ENCODE results near the gene CTRB1.

Gene CTRB1

DNA sequence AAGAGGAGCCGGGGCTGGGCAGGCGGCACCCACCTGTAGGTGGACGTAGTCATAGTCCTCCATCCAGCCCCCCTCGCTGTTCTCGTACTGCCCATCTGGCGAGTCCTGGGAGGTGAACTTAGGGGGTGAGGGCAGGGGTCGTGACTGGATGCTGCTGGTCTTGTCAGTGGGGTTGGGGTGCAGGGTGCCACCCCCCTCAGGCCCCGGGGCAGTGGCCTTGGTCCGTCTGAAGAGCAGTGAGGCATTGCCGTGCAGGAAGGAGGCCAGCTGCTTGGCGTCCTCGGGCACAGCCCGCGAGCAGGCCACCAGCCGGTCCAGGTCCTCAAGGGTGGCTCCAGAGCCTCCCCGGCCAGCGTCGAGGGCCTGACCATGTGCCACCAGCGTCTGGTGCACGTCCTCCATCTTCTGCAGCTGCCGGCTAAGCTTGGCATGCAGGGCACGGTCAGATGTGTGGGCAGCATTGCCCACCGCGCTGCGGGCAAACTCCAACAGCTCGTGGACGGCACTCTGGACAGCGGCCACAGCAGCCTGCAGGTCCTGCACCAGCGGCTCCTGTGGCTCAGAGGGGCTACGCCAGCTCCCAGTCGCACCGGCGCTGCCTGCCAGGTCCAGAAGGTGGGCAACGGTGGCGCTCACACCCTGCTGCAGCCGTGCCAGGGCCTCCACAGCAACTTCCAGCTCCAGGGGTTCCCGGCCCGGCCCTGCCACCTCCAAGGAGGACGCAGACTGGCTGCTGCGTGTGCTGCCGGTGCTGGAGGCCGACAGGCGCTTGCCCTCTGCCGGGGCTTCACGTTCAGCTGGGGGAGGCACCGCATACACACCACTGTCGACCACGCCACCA lies 16.3 kb downstream of the CTRB1 start:
- no peak for TF ChIP-seq EGR1 (IDR thresholded peaks at IDR 0.05)
- TF ChIP-seq, protein P1, sequence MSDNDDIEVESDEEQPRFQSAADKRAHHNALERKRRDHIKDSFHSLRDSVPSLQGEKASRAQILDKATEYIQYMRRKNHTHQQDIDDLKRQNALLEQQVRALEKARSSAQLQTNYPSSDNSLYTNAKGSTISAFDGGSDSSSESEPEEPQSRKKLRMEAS (IDR thresholded peaks at IDR 0.05) = no peak
- no peak for TF ChIP-seq CREB1 (IDR thresholded peaks at IDR 0.05; ENCODE audit: low read depth)
- TF ChIP-seq RAD21 (IDR thresholded peaks at IDR 0.05; ENCODE audit: low read depth) = no peak

DNA sequence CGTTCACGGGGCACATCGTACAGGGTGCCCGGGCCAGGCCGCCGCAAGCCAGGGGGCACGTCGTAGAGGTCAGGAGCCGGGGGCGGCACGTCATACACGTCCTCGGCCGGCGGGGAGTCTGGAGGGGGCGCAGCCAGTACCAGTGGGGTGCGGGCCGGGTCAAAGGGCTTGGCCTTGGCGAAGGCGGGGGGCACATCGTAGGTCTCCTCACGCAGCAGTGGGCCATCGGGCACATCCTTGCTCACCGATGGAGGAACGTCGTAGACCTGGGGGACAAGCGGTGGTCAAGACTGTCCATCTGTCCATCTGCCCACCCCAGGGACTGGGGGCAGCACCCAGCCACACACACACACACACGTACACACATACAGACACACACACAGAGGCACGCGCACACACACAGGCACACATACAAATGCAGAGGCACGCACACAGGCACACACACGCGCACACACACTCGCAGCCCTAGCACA lies 17.0 kb downstream of the CTRB1 start:
- TF ChIP-seq NFIC (IDR thresholded peaks at IDR 0.05) (no peak), YY1 (IDR thresholded peaks at IDR 0.05; ENCODE audit: low read depth) (no peak), TCF12 (IDR thresholded peaks at IDR 0.05; ENCODE audit: low read depth) (no peak), TAF1 (IDR thresholded peaks at IDR 0.05; ENCODE audit: low read depth) (no peak), RAD21 (IDR thresholded peaks at IDR 0.05; ENCODE audit: low read depth) (no peak), CREB1 (IDR thresholded peaks at IDR 0.05; ENCODE audit: low read depth) (no peak), ZBTB7A (IDR thresholded peaks at IDR 0.05; ENCODE audit: low read depth) (no peak), TEAD4 (IDR thresholded peaks at IDR 0.05) (no peak), EGR1 (IDR thresholded peaks at IDR 0.05) (no peak)
- TF ChIP-seq, protein P2, sequence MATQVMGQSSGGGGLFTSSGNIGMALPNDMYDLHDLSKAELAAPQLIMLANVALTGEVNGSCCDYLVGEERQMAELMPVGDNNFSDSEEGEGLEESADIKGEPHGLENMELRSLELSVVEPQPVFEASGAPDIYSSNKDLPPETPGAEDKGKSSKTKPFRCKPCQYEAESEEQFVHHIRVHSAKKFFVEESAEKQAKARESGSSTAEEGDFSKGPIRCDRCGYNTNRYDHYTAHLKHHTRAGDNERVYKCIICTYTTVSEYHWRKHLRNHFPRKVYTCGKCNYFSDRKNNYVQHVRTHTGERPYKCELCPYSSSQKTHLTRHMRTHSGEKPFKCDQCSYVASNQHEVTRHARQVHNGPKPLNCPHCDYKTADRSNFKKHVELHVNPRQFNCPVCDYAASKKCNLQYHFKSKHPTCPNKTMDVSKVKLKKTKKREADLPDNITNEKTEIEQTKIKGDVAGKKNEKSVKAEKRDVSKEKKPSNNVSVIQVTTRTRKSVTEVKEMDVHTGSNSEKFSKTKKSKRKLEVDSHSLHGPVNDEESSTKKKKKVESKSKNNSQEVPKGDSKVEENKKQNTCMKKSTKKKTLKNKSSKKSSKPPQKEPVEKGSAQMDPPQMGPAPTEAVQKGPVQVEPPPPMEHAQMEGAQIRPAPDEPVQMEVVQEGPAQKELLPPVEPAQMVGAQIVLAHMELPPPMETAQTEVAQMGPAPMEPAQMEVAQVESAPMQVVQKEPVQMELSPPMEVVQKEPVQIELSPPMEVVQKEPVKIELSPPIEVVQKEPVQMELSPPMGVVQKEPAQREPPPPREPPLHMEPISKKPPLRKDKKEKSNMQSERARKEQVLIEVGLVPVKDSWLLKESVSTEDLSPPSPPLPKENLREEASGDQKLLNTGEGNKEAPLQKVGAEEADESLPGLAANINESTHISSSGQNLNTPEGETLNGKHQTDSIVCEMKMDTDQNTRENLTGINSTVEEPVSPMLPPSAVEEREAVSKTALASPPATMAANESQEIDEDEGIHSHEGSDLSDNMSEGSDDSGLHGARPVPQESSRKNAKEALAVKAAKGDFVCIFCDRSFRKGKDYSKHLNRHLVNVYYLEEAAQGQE (IDR thresholded peaks at IDR 0.05; ENCODE audit: low read depth) = no peak
- TF ChIP-seq, protein P1 (IDR thresholded peaks at IDR 0.05) = no peak
- TF ChIP-seq, protein P3, sequence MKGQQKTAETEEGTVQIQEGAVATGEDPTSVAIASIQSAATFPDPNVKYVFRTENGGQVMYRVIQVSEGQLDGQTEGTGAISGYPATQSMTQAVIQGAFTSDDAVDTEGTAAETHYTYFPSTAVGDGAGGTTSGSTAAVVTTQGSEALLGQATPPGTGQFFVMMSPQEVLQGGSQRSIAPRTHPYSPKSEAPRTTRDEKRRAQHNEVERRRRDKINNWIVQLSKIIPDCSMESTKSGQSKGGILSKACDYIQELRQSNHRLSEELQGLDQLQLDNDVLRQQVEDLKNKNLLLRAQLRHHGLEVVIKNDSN (IDR thresholded peaks at IDR 0.05) = no peak

DNA sequence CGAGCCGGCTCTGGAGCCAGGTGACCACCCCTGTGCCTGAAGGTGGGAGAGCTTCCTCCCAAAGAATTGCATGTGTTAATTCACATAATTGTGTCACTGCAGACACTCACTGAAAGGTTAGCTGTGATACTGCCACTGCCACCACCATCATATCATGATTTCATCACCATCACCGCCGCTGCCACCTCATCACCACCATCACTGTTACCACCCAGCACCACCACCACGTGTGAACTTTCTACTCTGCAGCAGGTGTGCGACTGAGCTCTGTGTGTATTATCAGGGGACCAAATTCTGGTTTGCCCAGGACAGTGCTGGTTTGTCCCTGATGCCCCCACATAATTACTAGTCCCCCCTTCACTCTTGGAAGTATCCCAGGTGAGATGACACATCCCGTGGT lies 17.4 kb downstream of the CTRB1 start:
- TF ChIP-seq TAF1 (IDR thresholded peaks at IDR 0.05; ENCODE audit: low read depth) (no peak), TCF12 (IDR thresholded peaks at IDR 0.05; ENCODE audit: low read depth) (no peak)
- TF ChIP-seq, protein P1 (IDR thresholded peaks at IDR 0.05) = no peak

DNA sequence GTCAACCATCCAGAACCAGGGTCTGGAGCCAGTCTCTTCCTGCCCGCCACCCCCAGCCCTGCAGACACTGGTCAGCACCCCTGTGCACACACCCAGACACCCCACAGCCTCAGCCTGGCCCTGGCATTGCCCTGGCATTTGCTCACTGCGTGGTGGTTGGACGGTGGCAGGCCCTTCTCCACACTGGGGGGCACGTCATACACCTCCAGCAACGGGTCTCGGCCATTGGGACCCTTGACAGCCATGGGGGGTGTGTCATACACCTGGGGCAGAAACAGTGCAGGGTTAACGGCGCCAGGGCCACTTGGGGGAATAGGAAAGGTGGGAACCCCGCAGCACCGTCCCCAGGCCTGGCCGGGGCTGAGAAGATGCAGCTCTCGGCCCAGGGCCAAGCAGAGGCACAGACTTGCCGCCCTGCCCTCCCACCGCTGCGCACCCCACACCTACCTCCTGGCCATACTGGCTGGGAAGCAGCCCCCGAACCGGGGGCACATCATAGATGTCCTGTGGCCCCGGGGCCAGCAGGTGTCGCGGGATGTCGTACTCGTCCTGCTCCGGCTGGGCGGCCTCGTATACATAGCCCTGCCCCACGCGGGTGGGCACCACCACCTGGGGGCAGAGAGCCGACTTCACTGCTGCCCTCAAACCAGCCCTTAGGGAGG lies 18.1 kb downstream of the CTRB1 start:
- TF ChIP-seq EGR1 (IDR thresholded peaks at IDR 0.05) (no peak), NFIC (IDR thresholded peaks at IDR 0.05) (no peak)

DNA sequence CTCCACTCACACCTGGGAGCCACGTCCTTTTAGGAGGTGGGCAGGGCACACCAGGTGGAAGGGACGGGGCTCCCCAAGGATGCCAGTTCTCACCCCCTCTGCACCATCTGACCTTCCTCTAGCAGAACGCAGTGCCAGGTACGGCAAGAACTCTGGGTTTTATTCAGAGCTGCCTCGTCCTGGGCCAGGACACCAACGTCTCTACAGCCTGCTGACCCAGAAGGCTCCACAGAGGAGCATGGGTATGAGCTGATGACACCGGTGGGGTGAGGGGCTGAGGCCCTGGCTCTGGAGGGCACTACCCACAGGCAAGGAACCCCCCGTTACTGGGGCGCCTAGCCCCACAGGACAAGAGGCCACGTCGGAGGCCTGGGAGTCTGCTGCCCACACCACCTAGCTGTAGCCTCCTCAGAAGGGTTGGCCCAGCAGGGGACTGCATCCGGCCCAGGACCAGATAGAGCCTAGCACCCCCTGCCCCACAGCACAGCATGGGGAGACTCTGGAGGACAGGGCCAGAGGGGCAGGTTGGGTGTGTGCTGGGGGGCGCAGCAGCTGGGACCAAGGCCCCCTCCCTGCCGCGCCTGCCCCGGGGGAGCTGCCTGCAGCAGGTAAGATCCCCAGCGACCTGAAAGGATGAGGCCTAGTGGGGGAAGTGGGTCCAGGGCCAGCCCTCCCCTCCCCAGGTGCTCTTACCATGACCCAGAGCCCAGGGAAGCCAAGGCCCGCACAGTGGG lies 18.8 kb downstream of the CTRB1 start:
- TF ChIP-seq EGR1 (IDR thresholded peaks at IDR 0.05) (no peak), TCF12 (IDR thresholded peaks at IDR 0.05; ENCODE audit: low read depth) (no peak)

DNA sequence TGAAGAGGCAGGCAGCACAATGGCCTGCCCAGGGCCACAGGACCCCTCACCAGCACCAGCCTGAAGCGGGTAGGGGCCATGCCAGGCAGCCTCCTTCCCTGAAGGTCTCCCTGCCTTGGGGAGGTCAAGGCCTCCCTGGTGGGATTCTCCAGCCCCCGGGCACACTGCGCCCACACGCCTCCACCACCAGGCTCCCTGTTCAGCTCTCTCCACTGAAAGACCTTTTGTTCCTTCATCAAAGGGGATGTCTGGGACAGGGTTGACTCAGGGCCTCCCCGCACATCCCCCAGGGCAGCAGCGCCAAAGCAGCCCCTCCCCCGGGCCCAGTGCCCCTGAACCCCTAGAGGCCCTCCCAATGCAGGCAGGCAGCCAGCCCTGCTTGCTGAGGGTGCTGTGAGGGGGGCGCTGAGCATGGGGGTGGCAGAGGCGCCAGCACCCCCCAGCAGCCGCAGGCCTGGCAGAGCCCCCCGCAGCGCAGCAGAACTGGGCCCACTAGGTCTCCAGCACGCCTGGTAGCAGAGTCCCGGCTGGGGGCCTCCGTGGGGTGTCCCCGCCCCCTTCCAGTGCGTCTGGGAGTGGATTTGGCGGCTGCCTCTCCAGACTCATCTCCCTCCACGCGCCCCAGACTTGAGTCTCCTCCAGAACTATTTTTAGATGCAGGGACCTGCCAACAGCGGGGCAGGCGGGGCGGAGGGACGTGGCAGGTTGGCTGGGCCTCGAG lies 19.5 kb downstream of the CTRB1 start:
- no peak for TF ChIP-seq TCF12 (IDR thresholded peaks at IDR 0.05; ENCODE audit: low read depth)
- no peak for TF ChIP-seq EGR1 (IDR thresholded peaks at IDR 0.05)
- no peak for TF ChIP-seq YY1 (IDR thresholded peaks at IDR 0.05; ENCODE audit: low read depth)
- TF ChIP-seq, protein P2 (IDR thresholded peaks at IDR 0.05; ENCODE audit: low read depth) = no peak
- no peak for TF ChIP-seq TEAD4 (IDR thresholded peaks at IDR 0.05)
- no peak for TF ChIP-seq TAF1 (IDR thresholded peaks at IDR 0.05; ENCODE audit: low read depth)
- no peak for TF ChIP-seq EP300 (IDR thresholded peaks at IDR 0.05; ENCODE audit: borderline replicate concordance)
- no peak for TF ChIP-seq RAD21 (IDR thresholded peaks at IDR 0.05; ENCODE audit: low read depth)
- TF ChIP-seq, protein P1 (IDR thresholded peaks at IDR 0.05) = no peak
- TF ChIP-seq CEBPB (IDR thresholded peaks at IDR 0.05) = no peak
- TF ChIP-seq, protein P3 (IDR thresholded peaks at IDR 0.05) = no peak
- no peak for TF ChIP-seq NFIC (IDR thresholded peaks at IDR 0.05)
- no peak for TF ChIP-seq FOXM1 (IDR thresholded peaks at IDR 0.05; ENCODE audit: borderline replicate concordance, low read depth)
- TF ChIP-seq CREB1 (IDR thresholded peaks at IDR 0.05; ENCODE audit: low read depth) = no peak
- no peak for TF ChIP-seq ZBTB7A (IDR thresholded peaks at IDR 0.05; ENCODE audit: low read depth)

Data from Ishikawa (cell line).